Endodermal cell (in vitro differentiated cells): ENCODE measurements around the gene GLRA1. TPM values are rescaled to one million over a fixed set of nuclear protein-coding genes. Genes with fewer than 3 reads are reported as not detected.

Experiments
- DNase-seq: peaks from one replicate; pipeline ENCODE4 v3.0.0-alpha.2; 2017
- H3K27ac ChIP-seq: 2 replicates; pipeline ENCODE4 v1.5.1; 2013; ENCODE audit warnings: mild to moderate bottlenecking, low read depth, low read length, moderate library complexity
- H3K27me3 ChIP-seq: 2 replicates; pipeline ENCODE4 v1.6.1; 2013; ENCODE audit warnings: mild to moderate bottlenecking, low read length, moderate library complexity; ENCODE audit not compliant: insufficient read depth, control insufficient read depth, poor library complexity, severe bottlenecking
- H3K36me3 ChIP-seq: 2 replicates; pipeline ENCODE4 v1.7.0; 2013; ENCODE audit warnings: mild to moderate bottlenecking, low read length, moderate library complexity; ENCODE audit not compliant: control insufficient read depth, insufficient read depth
- H3K4me1 ChIP-seq: one replicate; pipeline ENCODE4 v1.7.0; 2013; ENCODE audit warnings: low read length; ENCODE audit not compliant: control insufficient read depth, insufficient read depth
- H3K4me3 ChIP-seq: 2 replicates; pipeline ENCODE4 v1.5.1; 2013; ENCODE audit warnings: mild to moderate bottlenecking, low read length, moderate library complexity
- H3K9ac ChIP-seq: 2 replicates; pipeline ENCODE4 v1.6.1; 2013; ENCODE audit warnings: mild to moderate bottlenecking, low read length, moderate library complexity; ENCODE audit not compliant: poor library complexity, severe bottlenecking; ENCODE audit errors: extremely low read depth
- H3K9me3 ChIP-seq: 2 replicates; pipeline ENCODE4 v1.6.1; 2013; ENCODE audit warnings: mild to moderate bottlenecking, low read length, moderate library complexity; ENCODE audit not compliant: control insufficient read depth
- H3K27ac Mint-ChIP-seq: 2 replicates; pipeline ENCODE4 v1.8.0; 2020; ENCODE audit warnings: mixed read lengths
- H3K27me3 Mint-ChIP-seq: 2 replicates; pipeline ENCODE4 v1.8.0; 2021; ENCODE audit warnings: mild to moderate bottlenecking, mixed read lengths; ENCODE audit not compliant: insufficient read depth
- H3K36me3 Mint-ChIP-seq: 2 replicates; pipeline ENCODE4 v1.8.0; 2020; ENCODE audit warnings: low read depth, mixed read lengths
- H3K4me1 Mint-ChIP-seq: 2 replicates; pipeline ENCODE4 v1.8.0; 2020; ENCODE audit warnings: mixed read lengths
- H3K4me3 Mint-ChIP-seq: 2 replicates; pipeline ENCODE4 v1.8.0; 2020; ENCODE audit warnings: mild to moderate bottlenecking, moderate library complexity, mixed read lengths
- H3K9me3 Mint-ChIP-seq: 2 replicates; pipeline ENCODE4 v1.8.0; 2020; ENCODE audit warnings: mild to moderate bottlenecking, mixed read lengths
- WGBS, 2 experiments: methylation state at CpG; one replicate each; pipeline versions ENCODE4 v1.1.5 to v1.1.7; 2013; ENCODE audit warnings: missing lambda C conversion rate in 2 of 2, mixed read lengths in 1 of 2; ENCODE audit not compliant: insufficient coverage in 1 of 2, insufficient read length in 1 of 2; 5-methylcytosine and 5-hydroxymethylcytosine counted together
- total RNA-seq, 2 donors: library from RNA; stranded (reverse); fragmentation: NEBNext Ultra II Directional in 1 of 2; extraction: Animal tissue kit (Norgen Biotek cat#: 25700) in 1 of 2; gene quantifications; 2 replicates in 1 of 2; 3 replicates in 1 of 2; pipeline ENCODE4 v1.2.1, GENCODE V29; 2021
- TF ChIP-seq, protein P1 (sequence below): fragments of 200-600 bp; sonication (generic); conservative IDR thresholded peaks from 2 replicates; pipeline ENCODE4 v1.5.0; 2021; ENCODE audit warnings: antibody characterized with exemption, mild to moderate bottlenecking

Gene GLRA1
- total RNA-seq, 2 donors from 2014 or later: not detected

DNA sequence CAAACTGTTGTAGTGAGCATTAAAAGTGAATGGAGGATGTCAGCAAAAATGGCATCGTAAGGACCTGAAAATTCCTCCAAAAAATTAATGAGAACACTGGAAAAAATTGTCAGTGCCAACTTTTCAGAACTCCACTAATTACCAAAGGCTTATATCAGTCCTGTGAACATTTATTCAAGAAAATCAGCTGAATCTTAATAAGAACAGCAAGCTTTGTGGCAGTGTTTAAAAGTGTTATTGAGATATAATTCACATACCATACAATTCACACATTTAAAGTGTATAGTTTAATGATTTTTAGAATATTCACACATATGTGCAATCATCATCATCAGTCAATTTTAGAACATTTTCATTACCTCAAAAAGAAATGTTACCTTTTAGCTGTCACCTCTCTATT, 95.3 kb downstream of the GLRA1 start:
- peaks cover 7% of the 10 kb centered on the region for H3K27me3 Mint-ChIP-seq
- WGBS, 2 experiments: 100% methylated on average over 1 of the region's 1 CpG
- H3K4me1 ChIP-seq: no peaks in the 10 kb centered on the region
- DNase-seq: no peak
- peaks cover 53% of the 10 kb centered on the region for H3K9me3 Mint-ChIP-seq
- H3K27me3 ChIP-seq: no peaks in the 10 kb centered on the region
- H3K27ac ChIP-seq: no peak overlapping the region
- H3K4me3 ChIP-seq: peak overlapping the region; percentile 9
- H3K36me3 Mint-ChIP-seq: peaks cover 74% of the 10 kb centered on the region
- H3K4me1 Mint-ChIP-seq: peaks cover 5% of the 10 kb centered on the region
- peaks cover 72% of the 10 kb centered on the region for H3K9me3 ChIP-seq
- H3K36me3 ChIP-seq: peaks cover 71% of the 10 kb centered on the region
- no peak overlapping the region for H3K4me3 Mint-ChIP-seq
- TF ChIP-seq, protein P1, sequence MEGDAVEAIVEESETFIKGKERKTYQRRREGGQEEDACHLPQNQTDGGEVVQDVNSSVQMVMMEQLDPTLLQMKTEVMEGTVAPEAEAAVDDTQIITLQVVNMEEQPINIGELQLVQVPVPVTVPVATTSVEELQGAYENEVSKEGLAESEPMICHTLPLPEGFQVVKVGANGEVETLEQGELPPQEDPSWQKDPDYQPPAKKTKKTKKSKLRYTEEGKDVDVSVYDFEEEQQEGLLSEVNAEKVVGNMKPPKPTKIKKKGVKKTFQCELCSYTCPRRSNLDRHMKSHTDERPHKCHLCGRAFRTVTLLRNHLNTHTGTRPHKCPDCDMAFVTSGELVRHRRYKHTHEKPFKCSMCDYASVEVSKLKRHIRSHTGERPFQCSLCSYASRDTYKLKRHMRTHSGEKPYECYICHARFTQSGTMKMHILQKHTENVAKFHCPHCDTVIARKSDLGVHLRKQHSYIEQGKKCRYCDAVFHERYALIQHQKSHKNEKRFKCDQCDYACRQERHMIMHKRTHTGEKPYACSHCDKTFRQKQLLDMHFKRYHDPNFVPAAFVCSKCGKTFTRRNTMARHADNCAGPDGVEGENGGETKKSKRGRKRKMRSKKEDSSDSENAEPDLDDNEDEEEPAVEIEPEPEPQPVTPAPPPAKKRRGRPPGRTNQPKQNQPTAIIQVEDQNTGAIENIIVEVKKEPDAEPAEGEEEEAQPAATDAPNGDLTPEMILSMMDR: no peak
- no peak overlapping the region for H3K9ac ChIP-seq
- H3K27ac Mint-ChIP-seq: no peak overlapping the region

DNA sequence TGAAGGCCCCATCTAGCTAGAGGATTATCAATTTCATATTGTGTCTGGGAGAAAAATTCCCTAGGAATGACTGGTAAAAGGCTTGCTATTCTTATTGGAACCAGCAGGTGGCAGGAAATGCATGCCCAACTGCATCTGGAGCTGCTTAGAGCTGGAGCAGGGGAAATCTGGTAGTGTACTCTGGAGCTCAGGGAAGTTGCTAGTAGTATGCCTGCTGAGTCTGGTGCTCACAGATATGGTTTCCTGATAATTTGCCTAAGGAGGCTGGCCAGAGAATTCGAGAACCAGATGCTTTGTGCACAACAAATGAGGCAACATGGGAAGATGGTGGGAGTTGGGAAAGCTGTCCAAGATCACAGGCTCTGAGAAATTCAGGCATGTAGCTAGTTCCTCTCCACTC, 99.2 kb downstream of the GLRA1 start:
- TF ChIP-seq, protein P1: peak; percentile 92
- H3K27me3 Mint-ChIP-seq: no peaks in the 10 kb centered on the region
- Histone ChIP-seq H3K9ac (no peak overlapping the region), H3K27me3 (no peaks in the 10 kb centered on the region), H3K4me3 (no peak overlapping the region), H3K36me3 (peaks cover 64% of the 10 kb centered on the region), H3K27ac (no peak overlapping the region), H3K9me3 (peaks cover 35% of the 10 kb centered on the region), H3K4me1 (no peaks in the 10 kb centered on the region)
- peaks cover 59% of the 10 kb centered on the region for H3K36me3 Mint-ChIP-seq
- H3K4me3 Mint-ChIP-seq: no peak overlapping the region
- WGBS, 2 experiments: 61% methylated on average over 1 of the region's 1 CpG; no CpG with 5 or more reads in 1 of the 2 experiments
- no peak overlapping the region for H3K27ac Mint-ChIP-seq
- H3K9me3 Mint-ChIP-seq: peaks cover 14% of the 10 kb centered on the region
- H3K4me1 Mint-ChIP-seq: peaks cover 5% of the 10 kb centered on the region
- peak; percentile 85 for DNase-seq

DNA sequence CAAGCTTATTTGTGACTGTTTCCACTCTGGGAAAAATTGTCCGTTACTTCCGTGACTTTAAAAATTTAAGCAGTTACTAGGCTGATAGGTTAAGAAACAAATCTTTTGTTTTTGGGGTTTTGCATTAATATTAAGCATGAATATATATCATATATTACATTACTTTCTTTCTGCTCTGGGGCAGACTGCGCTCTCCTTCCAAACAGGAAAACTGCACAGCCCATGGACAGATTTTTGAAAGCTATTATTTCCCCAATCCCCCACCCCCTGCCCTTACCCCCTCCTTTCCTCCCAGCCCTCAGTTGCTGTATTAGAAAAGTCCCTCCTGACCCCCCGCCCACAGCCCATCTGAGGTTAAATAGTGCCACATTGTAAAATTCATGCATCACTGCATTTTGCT, 102.5 kb downstream of the GLRA1 start:
- Histone ChIP-seq H3K27ac (no peak overlapping the region), H3K9ac (no peak overlapping the region), H3K9me3 (peaks cover 1% of the 10 kb centered on the region), H3K36me3 (peaks cover 53% of the 10 kb centered on the region), H3K4me3 (no peak overlapping the region), H3K4me1 (no peaks in the 10 kb centered on the region), H3K27me3 (no peaks in the 10 kb centered on the region)
- Mint-ChIP-seq H3K27ac (no peak overlapping the region), H3K9me3 (no peaks in the 10 kb centered on the region), H3K4me3 (no peak overlapping the region), H3K27me3 (no peaks in the 10 kb centered on the region), H3K4me1 (peaks cover 9% of the 10 kb centered on the region), H3K36me3 (peaks cover 38% of the 10 kb centered on the region)
- 80 to 95% methylated on average over 2 to 4 of the region's 4 CpGs for WGBS, 2 experiments
- DNase-seq: no peak
- TF ChIP-seq, protein P1: no peak
